ENCODE results near the gene BRMS1. TPM values are rescaled to one million over a fixed set of nuclear protein-coding genes. Genes with fewer than 3 reads are reported as not detected.

BRMS1 gene
- total and polyA plus RNA-seq, 2 experiments from 2014 or later: 59.1 to 61.7 TPM

DNA sequence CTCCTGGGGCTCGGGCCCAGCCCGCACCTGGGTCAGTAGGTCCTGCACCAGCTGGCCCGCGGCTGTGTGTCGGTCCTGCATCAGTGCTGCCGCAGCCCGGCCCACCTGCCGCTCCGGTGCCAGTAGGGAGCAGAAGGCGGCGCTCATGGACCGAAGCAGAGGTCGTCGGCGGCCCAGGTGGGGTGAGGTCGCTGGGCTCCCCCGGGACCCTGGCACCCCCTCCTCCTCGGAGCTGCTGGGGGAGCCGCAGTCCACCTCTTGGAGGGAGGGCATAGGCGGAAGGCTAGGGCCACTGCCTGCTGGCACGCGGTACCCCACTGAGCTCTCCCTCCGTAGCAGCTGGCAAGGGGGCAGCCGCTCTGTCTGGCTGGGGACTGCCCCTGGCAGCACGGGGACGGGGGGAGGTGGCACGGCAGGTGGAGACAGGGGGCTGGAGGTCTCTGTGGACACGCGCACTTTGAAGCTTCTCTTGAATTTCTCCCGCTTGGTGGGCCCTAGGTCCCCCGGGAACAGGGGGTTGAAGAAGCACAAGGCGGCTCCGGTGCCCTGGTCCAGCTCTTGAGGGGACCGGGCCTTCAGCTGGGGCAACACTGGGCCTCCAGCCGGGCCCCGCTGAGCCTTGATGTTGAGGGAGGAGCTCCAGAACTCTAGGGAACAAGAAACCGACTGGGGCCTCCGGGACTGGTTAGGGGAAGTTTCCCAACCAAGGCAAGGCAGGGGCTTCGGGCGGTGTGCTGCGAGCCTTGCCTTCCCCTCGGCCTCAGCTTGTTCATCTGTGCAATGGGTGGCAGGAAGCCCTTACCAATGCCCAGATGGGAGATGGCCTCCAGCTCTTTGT is 10.1 kb downstream of the BRMS1 start:
- no peak overlapping the region for H3K27ac Mint-ChIP-seq
- no peak for DNase-seq (ENCODE audit: low spot score)
- Histone ChIP-seq H3K79me2 (replicated peaks; ENCODE audit: insufficient read depth) (no peaks in the 10 kb centered on the region), H3K4me3 (peak overlapping the region; percentile 60; the same call in 1 of the 2 replicates), H3F3A (replicated peaks; ENCODE audit: low read depth) (0 out of 2 replicates have a peak, but pooled peaks cover 6% of the 10 kb centered on the region), H2AFZ (no peak overlapping the region), H3K4me1 (ENCODE audit: insufficient read depth) (peaks cover 16% of the 10 kb centered on the region; the same call in 1 of the 2 replicates), H3K27ac (ENCODE audit: low read depth) (no peak overlapping the region), H3K9me2 (ENCODE audit: insufficient read depth) (no peaks in the 10 kb centered on the region), H3K27me3 (ENCODE audit: insufficient read depth) (no peaks in the 10 kb centered on the region), H3K4me2 (peak overlapping the region; percentile 82; the same call in 1 of the 2 replicates), H3K36me3 (ENCODE audit: insufficient read depth) (no peaks in the 10 kb centered on the region), H4K20me1 (replicated peaks; ENCODE audit: insufficient read depth) (no peaks in the 10 kb centered on the region; the same call in 1 of the 2 replicates)
- peaks cover 8% of the 10 kb centered on the region for H3K27me3 Mint-ChIP-seq (ENCODE audit: insufficient read depth, low read depth, poor library complexity)
- H3K36me3 Mint-ChIP-seq (ENCODE audit: low read depth): peaks cover 4% of the 10 kb centered on the region; the same call in 2 of the 3 replicates
- H3K4me1 Mint-ChIP-seq: peaks cover 18% of the 10 kb centered on the region
- peak overlapping the region; percentile 83 for H3K4me3 Mint-ChIP-seq
- TF ChIP-seq, protein P1, sequence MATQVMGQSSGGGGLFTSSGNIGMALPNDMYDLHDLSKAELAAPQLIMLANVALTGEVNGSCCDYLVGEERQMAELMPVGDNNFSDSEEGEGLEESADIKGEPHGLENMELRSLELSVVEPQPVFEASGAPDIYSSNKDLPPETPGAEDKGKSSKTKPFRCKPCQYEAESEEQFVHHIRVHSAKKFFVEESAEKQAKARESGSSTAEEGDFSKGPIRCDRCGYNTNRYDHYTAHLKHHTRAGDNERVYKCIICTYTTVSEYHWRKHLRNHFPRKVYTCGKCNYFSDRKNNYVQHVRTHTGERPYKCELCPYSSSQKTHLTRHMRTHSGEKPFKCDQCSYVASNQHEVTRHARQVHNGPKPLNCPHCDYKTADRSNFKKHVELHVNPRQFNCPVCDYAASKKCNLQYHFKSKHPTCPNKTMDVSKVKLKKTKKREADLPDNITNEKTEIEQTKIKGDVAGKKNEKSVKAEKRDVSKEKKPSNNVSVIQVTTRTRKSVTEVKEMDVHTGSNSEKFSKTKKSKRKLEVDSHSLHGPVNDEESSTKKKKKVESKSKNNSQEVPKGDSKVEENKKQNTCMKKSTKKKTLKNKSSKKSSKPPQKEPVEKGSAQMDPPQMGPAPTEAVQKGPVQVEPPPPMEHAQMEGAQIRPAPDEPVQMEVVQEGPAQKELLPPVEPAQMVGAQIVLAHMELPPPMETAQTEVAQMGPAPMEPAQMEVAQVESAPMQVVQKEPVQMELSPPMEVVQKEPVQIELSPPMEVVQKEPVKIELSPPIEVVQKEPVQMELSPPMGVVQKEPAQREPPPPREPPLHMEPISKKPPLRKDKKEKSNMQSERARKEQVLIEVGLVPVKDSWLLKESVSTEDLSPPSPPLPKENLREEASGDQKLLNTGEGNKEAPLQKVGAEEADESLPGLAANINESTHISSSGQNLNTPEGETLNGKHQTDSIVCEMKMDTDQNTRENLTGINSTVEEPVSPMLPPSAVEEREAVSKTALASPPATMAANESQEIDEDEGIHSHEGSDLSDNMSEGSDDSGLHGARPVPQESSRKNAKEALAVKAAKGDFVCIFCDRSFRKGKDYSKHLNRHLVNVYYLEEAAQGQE (IDR thresholded peaks at IDR 0.05; ENCODE audit: unreplicated experiment): no peak
- TF ChIP-seq ZNF114 (CRISPR knock-in tag; IDR thresholded peaks at IDR 0.05) (no peak), NANOG (IDR thresholded peaks at IDR 0.05; ENCODE audit: borderline replicate concordance) (no peak), CREB1 (CRISPR knock-in tag; IDR thresholded peaks at IDR 0.05; ENCODE audit: low read depth) (no peak), CTCF (conservative IDR thresholded peaks at IDR 0.05; ENCODE audit: low read depth in 2 of 2) (no peak)
- peak; percentile 7; the same call in 1 of the 3 replicates for ATAC-seq
- H3K9me3 Mint-ChIP-seq: no peaks in the 10 kb centered on the region

- DNase-seq (ENCODE audit: low spot score) (peak; percentile 34), ATAC-seq (peak; percentile 4; the same call in 2 of the 3 replicates)
- Histone ChIP-seq H3K4me3 (no peak overlapping the region), H4K20me1 (replicated peaks; ENCODE audit: insufficient read depth) (no peaks in the 10 kb centered on the region; the same call in 1 of the 2 replicates), H3K79me2 (replicated peaks; ENCODE audit: insufficient read depth) (no peaks in the 10 kb centered on the region), H3K4me1 (ENCODE audit: insufficient read depth) (peaks cover 16% of the 10 kb centered on the region; the same call in 1 of the 2 replicates), H3K36me3 (ENCODE audit: insufficient read depth) (no peaks in the 10 kb centered on the region), H3K9me2 (ENCODE audit: insufficient read depth) (no peaks in the 10 kb centered on the region), H3K4me2 (no peak overlapping the region), H3K27ac (ENCODE audit: low read depth) (no peak overlapping the region), H2AFZ (no peak overlapping the region), H3K27me3 (ENCODE audit: insufficient read depth) (no peaks in the 10 kb centered on the region), H3F3A (replicated peaks; ENCODE audit: low read depth) (0 out of 2 replicates have a peak, but pooled peaks cover 6% of the 10 kb centered on the region)
- H3K4me1 Mint-ChIP-seq: peaks cover 18% of the 10 kb centered on the region
- H3K27ac Mint-ChIP-seq: no peak overlapping the region
- no peak overlapping the region for H3K4me3 Mint-ChIP-seq
- no peaks in the 10 kb centered on the region for H3K9me3 Mint-ChIP-seq
- peaks cover 11% of the 10 kb centered on the region for H3K27me3 Mint-ChIP-seq (ENCODE audit: insufficient read depth, low read depth, poor library complexity)
- H3K36me3 Mint-ChIP-seq (ENCODE audit: low read depth): peaks cover 2% of the 10 kb centered on the region; the same call in 2 of the 3 replicates
- TF ChIP-seq POLR2AphosphoS5 (IDR thresholded peaks at IDR 0.05; ENCODE audit: low read depth): no peak
- TF ChIP-seq ZNF462 (CRISPR knock-in tag; IDR thresholded peaks at IDR 0.05): no peak
Observed at GRCh38 chr11:66333896-66334604, 10.9 kb downstream of the BRMS1 start.

Data from GM23338 (cell line).